Measurements from ENCODE around the gene ARHGEF16. TPM values are rescaled to one million over a fixed set of nuclear protein-coding genes. Genes with fewer than 3 reads are reported as not detected.

The ARHGEF16 gene
- total RNA-seq, 1 donor from 2014 or later: 4.1 TPM

DNA sequence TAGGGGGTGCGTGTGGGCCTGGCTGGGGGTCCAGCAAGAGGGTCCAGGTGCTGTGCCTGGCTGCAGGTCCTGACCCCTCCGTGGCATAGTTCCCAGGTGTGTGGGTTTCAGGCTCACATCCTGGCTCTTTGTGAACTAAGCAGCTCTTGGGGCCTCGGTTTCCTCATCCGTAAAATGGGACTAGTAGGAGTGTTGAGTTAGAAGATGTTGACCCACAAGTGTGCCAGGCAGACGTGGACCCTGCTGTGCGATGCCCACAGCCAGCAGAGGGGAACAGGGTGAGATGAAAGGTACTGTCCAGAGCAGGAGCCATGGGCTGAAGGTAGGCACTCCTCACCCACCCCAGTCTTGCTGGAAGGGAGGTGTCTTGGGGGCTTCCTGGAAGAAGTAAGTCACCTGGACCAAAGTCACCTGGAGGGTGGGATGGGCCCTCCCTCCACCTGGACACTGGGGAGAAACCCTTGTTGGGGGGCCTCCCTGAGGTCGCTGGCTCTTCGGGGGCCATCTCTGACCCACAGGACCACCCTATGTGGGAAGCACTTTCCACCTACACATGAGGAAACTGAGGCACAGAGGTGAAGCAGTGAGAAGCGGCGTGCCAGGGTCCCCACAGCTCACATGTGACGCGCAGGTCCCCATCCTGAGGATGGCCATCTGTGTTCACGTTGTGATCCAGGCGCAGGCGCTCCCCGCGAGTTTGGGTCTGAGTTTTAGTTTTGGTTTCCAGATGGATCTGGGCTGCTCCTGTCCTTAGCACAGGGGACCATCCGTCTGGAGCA lies 1.4 kb downstream of the ARHGEF16 start:
- H3K27me3 Mint-ChIP-seq (ENCODE audit: low read depth, unreplicated experiment): peaks cover 9% of the 10 kb centered on the region
- peaks cover 7% of the 10 kb centered on the region for H3K4me1 ChIP-seq (ENCODE audit: insufficient read depth, low read length)
- no peak overlapping the region for H3K4me2 ChIP-seq (ENCODE audit: low read length)
- no peaks in the 10 kb centered on the region for H3K9me3 ChIP-seq (ENCODE audit: insufficient read depth, low read depth, low read length)
- H4K20me1 ChIP-seq (ENCODE audit: insufficient read depth, low read length): no peaks in the 10 kb centered on the region
- FAIRE-seq (no peak), DNase-seq (ENCODE audit: low read depth) (no peak)
- no peaks in the 10 kb centered on the region for H3K36me3 ChIP-seq (ENCODE audit: insufficient read depth, low read length)
- no peak overlapping the region for H2AFZ ChIP-seq (ENCODE audit: low read depth, low read length)
- H3K4me3 ChIP-seq (ENCODE audit: insufficient read depth, low read depth, low read length): no peak overlapping the region
- H3K27me3 ChIP-seq (ENCODE audit: insufficient read depth, low read length): peaks cover 13% of the 10 kb centered on the region
- TF ChIP-seq EZH2 (IDR thresholded peaks at IDR 0.05; ENCODE audit: insufficient read depth, low read length) (no peak), CTCF (IDR thresholded peaks at IDR 0.05; ENCODE audit: insufficient read depth, low read depth, low read length) (no peak)
- H3K27ac ChIP-seq (ENCODE audit: low read depth, low read length): no peak overlapping the region
- no peaks in the 10 kb centered on the region for H3K79me2 ChIP-seq (ENCODE audit: insufficient read depth, low read length)
- H3K9me3 Mint-ChIP-seq (ENCODE audit: unreplicated experiment): no peaks in the 10 kb centered on the region
- peaks cover 18% of the 10 kb centered on the region for H3K4me1 Mint-ChIP-seq (ENCODE audit: low read depth, unreplicated experiment)
- no peak overlapping the region for H3K9ac ChIP-seq (ENCODE audit: low read length)
- H3K27ac Mint-ChIP-seq (ENCODE audit: unreplicated experiment): peak overlapping the region; percentile 41
- peak overlapping the region; percentile 50 for H3K4me3 Mint-ChIP-seq (ENCODE audit: unreplicated experiment)
- peaks cover 2% of the 10 kb centered on the region for H3K36me3 Mint-ChIP-seq (ENCODE audit: low read depth, unreplicated experiment)

- no peak overlapping the region for H3K27ac Mint-ChIP-seq (ENCODE audit: unreplicated experiment)
- no peak for TF ChIP-seq CTCF (IDR thresholded peaks at IDR 0.05; ENCODE audit: insufficient read depth, low read depth, low read length)
- TF ChIP-seq EZH2 (IDR thresholded peaks at IDR 0.05; ENCODE audit: insufficient read depth, low read length): no peak
- Histone ChIP-seq H4K20me1 (ENCODE audit: insufficient read depth, low read length) (no peaks in the 10 kb centered on the region), H3K27ac (ENCODE audit: low read depth, low read length) (no peak overlapping the region), H2AFZ (ENCODE audit: low read depth, low read length) (no peak overlapping the region), H3K27me3 (ENCODE audit: insufficient read depth, low read length) (peaks cover 9% of the 10 kb centered on the region), H3K36me3 (ENCODE audit: insufficient read depth, low read length) (no peaks in the 10 kb centered on the region), H3K9me3 (ENCODE audit: insufficient read depth, low read depth, low read length) (no peaks in the 10 kb centered on the region), H3K9ac (ENCODE audit: low read length) (no peak overlapping the region), H3K4me2 (ENCODE audit: low read length) (no peak overlapping the region), H3K4me1 (ENCODE audit: insufficient read depth, low read length) (peaks cover 11% of the 10 kb centered on the region), H3K79me2 (ENCODE audit: insufficient read depth, low read length) (no peaks in the 10 kb centered on the region), H3K4me3 (ENCODE audit: insufficient read depth, low read depth, low read length) (no peak overlapping the region)
- peaks cover 2% of the 10 kb centered on the region for H3K36me3 Mint-ChIP-seq (ENCODE audit: low read depth, unreplicated experiment)
- no peak overlapping the region for H3K4me3 Mint-ChIP-seq (ENCODE audit: unreplicated experiment)
- no peaks in the 10 kb centered on the region for H3K9me3 Mint-ChIP-seq (ENCODE audit: unreplicated experiment)
- H3K27me3 Mint-ChIP-seq (ENCODE audit: low read depth, unreplicated experiment): peaks cover 4% of the 10 kb centered on the region
- H3K4me1 Mint-ChIP-seq (ENCODE audit: low read depth, unreplicated experiment): peaks cover 20% of the 10 kb centered on the region
- no peak for FAIRE-seq
- DNase-seq (ENCODE audit: low read depth): no peak
Observed at GRCh38 chr1:3456449-3456963, 2.0 kb downstream of the ARHGEF16 start.
